Right cardiac atrium (tissue), 5 donors: ENCODE measurements around the gene ILDR2. TPM values are rescaled to one million over a fixed set of nuclear protein-coding genes. Genes with fewer than 3 reads are reported as not detected.

Experiments
- ATAC-seq, 2 donors: fragments of 200-7000 bp; cut with Tn5 transposase; one replicate each; pipeline versions ENCODE4 v1.8.0 to v1.9.1; 2020; ENCODE audit warnings: moderate library complexity in 2 of 2, mild to moderate bottlenecking in 1 of 2
- DNase-seq, 3 donors: peaks; one replicate each; pipeline ENCODE4 v3.0.0-alpha.2; 2020
- H3K27ac ChIP-seq: one replicate; pipeline ENCODE4 v1.5.1; 2013; ENCODE audit warnings: mild to moderate bottlenecking, low read length, control low read depth, moderate library complexity
- H3K27me3 ChIP-seq: one replicate; pipeline ENCODE4 v1.6.1; 2013; ENCODE audit not compliant: control insufficient read depth, insufficient read depth
- H3K4me1 ChIP-seq: one replicate; pipeline ENCODE4 v1.6.1; 2013; ENCODE audit warnings: low read length; ENCODE audit not compliant: control insufficient read depth, insufficient read depth
- H3K4me3 ChIP-seq: one replicate; pipeline ENCODE4 v1.5.1; 2013; ENCODE audit warnings: low read length, control low read depth
- H3K9me3 ChIP-seq: one replicate; pipeline ENCODE4 v1.6.1; 2013; ENCODE audit warnings: low read length; ENCODE audit not compliant: control insufficient read depth
- WGBS: extraction: QIAGEN DNeasy Blood & Tissue Kit; methylation state at CpG from one replicate; pipeline ENCODE4 v1.1.7; 2013; 5-methylcytosine and 5-hydroxymethylcytosine counted together
- intact Hi-C, 4 donors: fragments of 100-400 bp; cut with DNase I; formaldehyde crosslinking; loops; one replicate each; pipeline versions ENCODE4 v1.11.0 to v1.14.0; 2022 to 2023
- polyA plus RNA-seq: library from polyadenylated mRNA; stranded (reverse); fragments of 200-250 nt; gene quantifications from one replicate; pipeline ENCODE4 v1.2.3, GENCODE V29; 2013
- total RNA-seq, 4 donors: library from RNA; stranded (reverse); fragmentation: NEBNext Ultra II Directional; extraction: Animal tissue kit (Norgen Biotek cat#: 25700); gene quantifications; one replicate each; pipeline ENCODE4 v1.2.1, GENCODE V29; 2021
- donor health status: healthy with polysubstance abuse.
- donor health status: DM: no; HTN: yes; CAD: no.
- donor health status: DM: no; HTN: no; CAD: no.
- donor health status: DM: no; HTN: yes; CAD: no; lungs with severe emphysema.
- donor health status: DM: yes; HTN: yes; CAD: no.

ILDR2 gene
- total and polyA plus RNA-seq, 5 donors = 0.95 to 13.7 (median 3.4) TPM

GRCh38 chr1:166907051-166907450 is 68.3 kb downstream of the ILDR2 start:
- intact Hi-C loops = loop anchor here in 1 of 4 donors (5.0 kb wide), 1 partner anchor 145 kb away; no protein-coding TSS in a partner anchor
- ATAC-seq = no peak
- Histone ChIP-seq H3K27ac (no peak overlapping the region), H3K4me1 (no peaks in the 10 kb centered on the region), H3K4me3 (no peak overlapping the region), H3K27me3 (no peaks in the 10 kb centered on the region), H3K9me3 (no peaks in the 10 kb centered on the region)
- WGBS = 73% methylated on average over 4 of the region's 4 CpGs
- no peak for DNase-seq

DNA sequence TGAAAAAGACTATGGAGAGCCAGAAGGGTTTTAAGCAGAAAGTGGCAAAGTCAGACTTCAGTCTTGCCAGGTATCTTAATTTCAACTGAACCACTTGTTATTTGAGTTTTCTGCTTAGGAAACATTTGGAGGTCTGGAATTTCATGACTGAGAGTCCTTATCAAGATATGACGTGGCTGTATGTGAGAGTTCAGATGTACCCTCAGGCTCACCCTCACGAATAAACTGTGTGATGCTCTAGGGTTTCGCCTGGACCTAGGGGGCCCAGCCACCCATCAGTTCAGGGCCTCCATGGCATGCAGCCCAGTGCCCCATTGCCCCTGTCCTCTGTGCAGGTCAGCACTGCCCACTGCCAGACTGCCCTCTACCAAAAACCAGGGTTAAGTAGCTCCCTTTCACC is 68.7 kb downstream of the ILDR2 start:
- H3K27me3 ChIP-seq = no peaks in the 10 kb centered on the region
- DNase-seq (no peak), ATAC-seq (no peak)
- H3K4me3 ChIP-seq = no peak overlapping the region
- H3K4me1 ChIP-seq = no peaks in the 10 kb centered on the region
- intact Hi-C loops = loop anchor here in 1 of 4 donors (5.0 kb wide), 1 partner anchor 146 kb away; no protein-coding TSS in a partner anchor
- H3K27ac ChIP-seq = no peak overlapping the region
- no peaks in the 10 kb centered on the region for H3K9me3 ChIP-seq
- WGBS = 65% methylated on average over 3 of the region's 3 CpGs

GRCh38 chr1:166905900-166906299 is 69.4 kb downstream of the ILDR2 start:
- Histone ChIP-seq H3K4me1 (no peaks in the 10 kb centered on the region), H3K27me3 (no peaks in the 10 kb centered on the region), H3K4me3 (no peak overlapping the region), H3K9me3 (no peaks in the 10 kb centered on the region), H3K27ac (no peak overlapping the region)
- DNase-seq = no peak
- no peak for ATAC-seq
- 72% methylated on average over 3 of the region's 3 CpGs for WGBS
- intact Hi-C loops = loop anchor here in 1 of 4 donors (5.0 kb wide), 1 partner anchor 146 kb away; no protein-coding TSS in a partner anchor

GRCh38 chr1:166905136-166905535 is 70.2 kb downstream of the ILDR2 start:
- H3K27me3 ChIP-seq = no peaks in the 10 kb centered on the region
- H3K27ac ChIP-seq = no peak overlapping the region
- DNase-seq (no peak), ATAC-seq (no peak)
- H3K9me3 ChIP-seq = no peaks in the 10 kb centered on the region
- no peak overlapping the region for H3K4me3 ChIP-seq
- intact Hi-C loops = loop anchor here in 1 of 4 donors (5.0 kb wide), 1 partner anchor 147 kb away; no protein-coding TSS in a partner anchor
- H3K4me1 ChIP-seq = no peaks in the 10 kb centered on the region
- 54% methylated on average over 2 of the region's 2 CpGs for WGBS

DNA sequence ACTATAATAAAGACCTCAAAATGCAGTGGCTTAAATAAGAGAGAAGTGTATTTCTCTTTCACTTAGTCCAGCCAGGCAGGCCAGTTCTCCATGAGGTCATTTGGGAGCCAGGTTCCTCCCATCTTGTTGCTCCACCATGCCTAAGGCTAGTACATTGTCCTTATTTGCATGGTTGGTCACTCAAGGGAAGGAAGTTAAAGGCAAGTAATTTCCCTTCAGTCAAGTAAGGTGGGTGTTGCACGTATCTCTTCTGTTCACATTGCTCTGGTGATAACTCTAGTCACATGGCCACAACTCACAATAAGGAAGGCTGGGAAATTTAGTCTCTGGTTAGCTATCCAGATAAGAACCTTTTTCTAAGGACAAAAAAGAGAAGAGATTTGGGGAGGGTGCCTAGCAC is 72.1 kb downstream of the ILDR2 start:
- Histone ChIP-seq H3K27me3 (no peaks in the 10 kb centered on the region), H3K9me3 (no peaks in the 10 kb centered on the region), H3K4me3 (no peak overlapping the region), H3K4me1 (peaks cover 1% of the 10 kb centered on the region), H3K27ac (no peak overlapping the region)
- ATAC-seq (no peak), DNase-seq (no peak)
- intact Hi-C loops = no loop called here
- WGBS = 48% methylated on average over 1 of the region's 1 CpG

DNA sequence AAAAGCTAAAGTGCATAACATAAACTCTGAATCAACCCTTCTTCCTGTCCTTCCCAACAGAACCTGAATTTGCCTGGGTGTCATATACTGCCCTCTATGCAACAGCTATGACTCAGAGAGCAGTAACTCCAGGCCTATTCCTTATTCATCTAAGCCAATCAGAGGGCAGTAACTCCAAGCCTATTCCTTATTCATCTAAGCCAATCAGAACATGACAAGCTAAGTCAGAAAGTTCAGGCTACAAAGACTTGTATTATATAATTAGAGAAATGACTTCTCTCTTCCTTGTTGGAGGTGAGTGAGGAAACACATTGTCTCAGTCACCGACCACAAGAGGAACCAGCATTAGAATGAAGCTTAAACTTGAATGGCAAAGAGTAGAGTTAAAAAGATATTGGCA is 73.1 kb downstream of the ILDR2 start:
- peak; percentile 41 to 55 for ATAC-seq
- Histone ChIP-seq H3K4me1 (peaks cover 1% of the 10 kb centered on the region), H3K27me3 (no peaks in the 10 kb centered on the region), H3K9me3 (no peaks in the 10 kb centered on the region), H3K4me3 (no peak overlapping the region), H3K27ac (no peak overlapping the region)
- intact Hi-C loops = no loop called here
- 73% methylated on average over 1 of the region's 1 CpG for WGBS
- no peak for DNase-seq

DNA sequence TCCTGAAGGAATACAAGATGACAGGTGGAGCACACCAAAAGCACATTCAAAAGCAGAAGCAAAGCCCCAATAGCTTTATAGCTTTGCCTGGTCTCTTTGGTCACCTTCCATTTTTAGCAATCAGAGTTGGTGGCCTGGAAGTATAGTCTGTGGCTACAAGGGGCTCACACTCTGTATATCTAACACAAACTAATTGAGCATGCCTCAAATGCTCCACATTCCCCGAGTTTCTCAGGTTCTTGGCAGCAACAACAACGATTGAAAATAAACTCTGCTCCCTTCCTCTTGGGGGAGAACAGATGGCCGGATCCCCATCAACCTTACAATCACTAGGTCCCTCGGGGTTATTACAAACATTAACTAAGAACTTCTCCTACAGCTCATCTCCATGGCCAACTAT is 74.4 kb downstream of the ILDR2 start:
- WGBS = 23% methylated on average over 4 of the region's 4 CpGs
- DNase-seq (no peak), ATAC-seq (no peak)
- no peak overlapping the region for H3K4me3 ChIP-seq
- H3K4me1 ChIP-seq = peaks cover 1% of the 10 kb centered on the region
- intact Hi-C loops = no loop called here
- no peaks in the 10 kb centered on the region for H3K9me3 ChIP-seq
- no peak overlapping the region for H3K27ac ChIP-seq
- no peaks in the 10 kb centered on the region for H3K27me3 ChIP-seq

DNA sequence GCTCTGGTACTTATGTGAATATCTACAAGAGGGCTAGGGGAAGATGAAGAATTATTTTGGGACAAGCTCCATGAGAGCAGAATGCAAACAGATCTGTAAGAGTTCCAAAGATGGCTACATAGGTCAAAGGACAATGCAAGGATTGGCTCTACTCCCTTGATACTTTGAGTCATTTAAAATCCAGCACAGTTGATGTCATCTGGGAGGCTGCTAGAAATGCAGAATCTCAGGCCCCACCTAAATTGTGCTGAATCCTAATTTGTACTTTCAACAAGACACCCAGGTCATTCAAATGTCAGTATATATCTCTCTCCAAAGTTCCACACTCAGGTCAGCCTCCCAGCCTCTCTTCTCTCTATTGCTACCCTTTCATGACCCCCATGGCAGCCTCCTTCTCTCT is 75.6 kb downstream of the ILDR2 start:
- Histone ChIP-seq H3K4me1 (peaks cover 1% of the 10 kb centered on the region), H3K27ac (no peak overlapping the region), H3K9me3 (no peaks in the 10 kb centered on the region), H3K4me3 (no peak overlapping the region), H3K27me3 (no peaks in the 10 kb centered on the region)
- DNase-seq (no peak), ATAC-seq (no peak)
- intact Hi-C loops = no loop called here

- Histone ChIP-seq H3K9me3 (no peaks in the 10 kb centered on the region), H3K27ac (no peak overlapping the region), H3K4me1 (peaks cover 1% of the 10 kb centered on the region), H3K27me3 (no peaks in the 10 kb centered on the region), H3K4me3 (no peak overlapping the region)
- no peak for DNase-seq
- ATAC-seq = no peak
- intact Hi-C loops = no loop called here
- WGBS = 55% methylated on average over 4 of the region's 4 CpGs
Measured at GRCh38 chr1:166895766-166896165, 79.6 kb downstream of the ILDR2 start.

GRCh38 chr1:166889776-166890175 is 85.6 kb downstream of the ILDR2 start:
- Histone ChIP-seq H3K4me1 (no peaks in the 10 kb centered on the region), H3K27me3 (no peaks in the 10 kb centered on the region), H3K27ac (no peak overlapping the region), H3K4me3 (no peak overlapping the region), H3K9me3 (no peaks in the 10 kb centered on the region)
- no peak for DNase-seq
- intact Hi-C loops = loop anchor here in 1 of 4 donors (10.0 kb wide), 1 partner anchor 645 kb away; no protein-coding TSS in a partner anchor
- ATAC-seq = no peak

DNA sequence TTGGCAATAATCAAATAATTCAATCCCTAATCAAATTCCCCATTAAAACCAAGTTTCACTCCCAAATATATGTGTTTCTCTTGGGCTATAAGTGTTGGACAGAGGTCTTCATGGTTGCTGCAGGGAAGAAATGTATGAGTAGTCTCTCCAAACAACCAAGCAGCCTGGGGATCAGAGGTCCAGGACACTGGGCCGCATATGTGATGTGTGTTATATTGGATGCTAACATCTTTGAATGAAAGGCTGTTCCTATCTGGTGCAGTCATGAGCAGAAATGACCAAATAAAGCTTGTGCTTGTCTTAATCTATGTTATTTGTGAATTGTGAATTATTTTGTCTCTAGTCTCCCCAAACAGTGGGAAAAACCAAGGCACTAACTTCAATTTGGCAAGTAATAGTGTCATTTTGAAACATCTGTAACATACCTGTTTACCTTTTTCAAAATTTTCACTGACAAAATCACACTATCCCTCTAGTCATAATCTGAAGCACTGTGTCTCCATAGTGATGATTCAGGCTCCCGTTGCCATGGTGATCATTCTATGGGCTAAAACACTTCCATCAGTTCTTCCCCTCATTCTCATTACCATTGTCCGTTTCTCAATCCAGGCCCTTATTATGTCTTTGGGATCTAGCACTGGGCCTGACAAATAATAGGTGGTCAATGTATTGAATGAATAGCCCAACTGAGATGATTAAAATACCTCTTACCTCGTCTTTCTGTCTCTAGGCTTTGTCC is 86.8 kb downstream of the ILDR2 start:
- Histone ChIP-seq H3K4me1 (no peaks in the 10 kb centered on the region), H3K27me3 (no peaks in the 10 kb centered on the region), H3K9me3 (no peaks in the 10 kb centered on the region), H3K4me3 (no peak overlapping the region), H3K27ac (no peak overlapping the region)
- 77% methylated on average over 4 of the region's 4 CpGs for WGBS
- ATAC-seq (no peak), DNase-seq (no peak)
- intact Hi-C loops = loop anchor here in 1 of 4 donors (10.0 kb wide), 1 partner anchor 646 kb away; no protein-coding TSS in a partner anchor
